AML-193 (cell line): ENCODE results near the gene ZNF688.
"Not testable (repeated sequence)": the region's sequence is repeated elsewhere in the genome, so short reads cannot be mapped to it uniquely, and the experiment has no call there.

Experiments used
- DNase-seq, 2 experiments: peaks; one replicate each; lab custom pipeline; 2025; lab: John Stamatoyannopoulos, UW

The ZNF688 gene

GRCh38 chr16:30557707-30557956 is 13.9 kb downstream of the ZNF688 start:
- DNase-seq, result no peak

- no peak for DNase-seq
These were observed 15.4 kb downstream of the ZNF688 start for GRCh38 chr16:30556125-30556473.

- DNase-seq, result no peak
These were observed 16.0 kb downstream of the ZNF688 start for GRCh38 chr16:30555315-30556124.

GRCh38 chr16:30554557-30555314 is 16.8 kb downstream of the ZNF688 start:
- no peak for DNase-seq

- DNase-seq, result no peak
These were observed 18.1 kb downstream of the ZNF688 start for GRCh38 chr16:30553393-30553899.

GRCh38 chr16:30552956-30553355 is 18.6 kb downstream of the ZNF688 start:
- no peak for DNase-seq

GRCh38 chr16:30551781-30552180 is 19.7 kb downstream of the ZNF688 start:
- DNase-seq, result no peak

DNA sequence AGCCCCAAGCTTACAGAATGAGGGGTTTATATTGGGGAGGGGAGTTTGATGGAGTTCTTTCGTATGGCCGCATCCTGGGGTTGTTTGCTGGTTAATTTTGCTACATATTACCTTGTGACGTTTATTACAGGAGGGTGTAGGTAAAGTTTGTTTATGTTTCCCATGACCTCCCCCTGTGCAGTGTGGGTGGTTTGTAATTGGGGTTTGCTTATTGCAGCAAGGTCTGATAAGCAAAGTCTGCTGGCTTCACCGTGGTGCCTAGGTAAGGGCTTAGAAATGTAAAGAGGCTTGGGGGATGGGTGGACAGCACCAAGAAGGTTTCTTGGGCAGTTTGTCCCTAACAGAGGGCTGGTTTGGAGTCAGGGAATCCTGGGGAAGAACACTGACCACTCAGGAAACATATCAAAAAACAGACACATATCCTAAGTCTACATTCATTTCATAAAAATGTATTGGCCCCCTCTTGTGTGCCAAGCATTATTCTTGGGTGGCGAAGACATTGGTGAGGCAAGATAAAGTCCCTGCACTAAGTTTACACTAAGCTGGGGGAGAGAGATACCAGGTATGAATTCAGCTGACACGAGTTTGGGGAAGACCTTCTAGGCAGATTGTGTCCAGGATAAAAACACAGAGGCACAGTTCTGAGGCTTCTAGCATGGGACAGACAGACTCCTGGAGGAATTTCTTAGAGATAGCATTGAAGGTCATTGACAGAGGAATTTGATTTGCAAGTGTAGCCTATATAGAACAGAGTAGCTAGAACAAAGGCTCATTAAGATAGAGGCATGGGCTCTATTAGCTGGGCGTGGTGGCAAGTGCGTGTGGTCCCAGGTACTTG is 22.9 kb downstream of the ZNF688 start:
- DNase-seq, result no peak

- DNase-seq, result no peak
These were observed 25.4 kb downstream of the ZNF688 start for GRCh38 chr16:30546115-30546514.

DNA sequence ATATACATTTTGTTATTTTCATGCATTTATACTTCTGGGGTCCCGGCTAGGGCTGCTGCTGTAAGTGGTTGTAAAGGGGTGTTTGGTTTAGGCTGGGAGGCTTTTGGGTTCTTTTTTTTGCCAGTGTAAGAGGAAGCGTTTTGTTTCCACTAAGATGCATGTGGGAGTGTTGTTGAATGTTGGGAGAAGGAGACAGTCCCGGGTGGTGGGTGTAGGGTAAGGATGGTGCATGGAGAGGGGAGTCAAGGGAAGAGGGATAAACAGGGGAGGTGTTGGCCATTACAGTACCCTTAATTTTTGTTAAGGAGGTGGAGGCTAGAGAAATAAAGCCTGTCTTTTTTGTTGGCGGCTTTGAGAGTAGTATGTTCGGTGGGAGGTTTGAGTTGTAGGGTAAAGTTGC is 28.4 kb downstream of the ZNF688 start:
- DNase-seq, result no peak

DNA sequence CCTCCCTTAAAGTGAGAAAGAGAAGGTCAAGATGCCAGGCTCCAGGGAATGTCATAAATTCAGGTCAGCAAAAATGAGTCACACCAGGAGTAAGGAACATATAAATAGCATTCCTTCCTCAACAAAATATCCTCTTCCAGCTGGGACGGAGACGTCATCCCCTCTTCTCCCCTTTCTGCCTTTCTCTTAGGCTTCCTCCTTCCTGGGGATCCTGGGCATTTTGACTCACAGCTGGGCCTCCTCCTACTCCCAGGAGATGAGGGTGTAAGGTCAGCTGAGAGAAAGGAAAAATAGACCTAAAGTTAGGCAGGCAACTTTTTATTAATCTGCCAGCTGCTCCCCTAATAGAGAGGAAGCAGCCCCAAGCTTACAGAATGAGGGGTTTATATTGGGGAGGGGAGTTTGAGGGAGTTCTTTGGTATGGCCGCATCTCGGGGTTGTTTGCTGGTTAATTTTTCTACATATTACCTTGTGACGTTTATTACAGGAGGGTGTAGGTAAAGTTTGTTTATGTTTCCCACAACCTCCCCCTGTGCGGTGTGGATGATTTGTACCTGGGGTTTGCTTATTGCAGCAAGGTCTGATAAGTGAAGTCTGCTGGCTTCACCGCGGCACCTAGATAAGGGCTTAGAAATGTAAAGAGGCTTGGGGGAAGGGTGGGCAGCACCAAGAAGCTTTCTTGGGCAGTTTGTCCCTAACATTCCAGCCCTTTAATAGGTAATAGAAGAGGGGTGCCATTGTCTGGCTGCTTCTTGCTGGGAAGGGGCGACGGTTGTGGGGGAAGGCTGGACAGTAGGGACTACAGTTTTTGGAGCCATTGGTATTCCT is 29.8 kb downstream of the ZNF688 start:
- DNase-seq, result no peak

DNA sequence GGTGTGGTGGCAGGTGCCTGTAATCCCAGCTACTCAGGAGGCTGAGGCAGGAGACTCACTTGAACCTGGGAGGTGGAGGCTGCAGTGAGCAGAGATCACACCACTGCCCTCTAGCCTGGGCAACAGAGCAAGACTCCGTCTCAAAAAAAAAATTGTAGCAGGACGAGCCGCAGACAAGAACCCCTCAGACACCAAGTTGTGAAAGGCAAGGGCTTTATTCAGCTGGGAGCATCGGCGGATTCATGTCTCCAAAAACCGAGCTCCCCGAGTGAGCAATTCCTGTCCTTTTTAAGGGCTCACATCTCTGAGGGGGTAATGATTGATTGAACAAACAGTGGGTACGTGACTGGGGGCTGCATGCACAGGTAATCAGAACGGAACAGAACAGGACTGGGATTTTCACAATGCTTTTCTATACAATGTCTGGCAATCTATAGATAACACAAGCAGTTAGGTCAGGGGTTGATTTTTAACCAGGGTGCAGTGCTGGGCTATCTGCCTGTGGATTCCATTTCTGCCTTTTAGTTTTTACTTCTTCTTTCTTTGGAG is 30.5 kb downstream of the ZNF688 start:
- not testable (repeated sequence) for DNase-seq

DNA sequence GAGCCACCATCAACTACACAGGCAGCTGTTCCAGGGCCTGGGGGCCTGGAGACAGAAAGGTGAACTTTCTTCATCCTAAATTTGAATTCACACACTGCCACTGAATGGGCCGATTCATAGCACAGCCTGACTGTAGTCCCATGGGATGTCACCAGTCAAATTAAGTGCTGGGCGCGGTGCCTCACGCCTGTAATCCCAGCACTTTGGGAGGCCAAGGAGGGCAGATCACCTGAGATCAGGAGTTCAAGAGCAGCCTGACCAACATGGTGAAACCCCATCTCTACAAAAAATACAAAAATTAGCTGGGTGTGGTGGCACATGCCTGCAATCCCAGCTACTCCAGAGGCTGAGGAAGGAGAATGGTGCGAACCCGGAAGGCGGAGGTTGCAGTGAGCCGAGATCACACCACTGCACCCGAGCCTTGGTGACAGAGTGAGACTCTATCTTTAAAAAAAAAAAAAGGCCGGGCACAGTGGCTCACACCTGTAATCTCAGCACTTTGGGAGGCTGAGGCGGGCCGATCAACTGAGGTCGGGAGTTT is 31.5 kb downstream of the ZNF688 start:
- not testable (repeated sequence) for DNase-seq

DNA sequence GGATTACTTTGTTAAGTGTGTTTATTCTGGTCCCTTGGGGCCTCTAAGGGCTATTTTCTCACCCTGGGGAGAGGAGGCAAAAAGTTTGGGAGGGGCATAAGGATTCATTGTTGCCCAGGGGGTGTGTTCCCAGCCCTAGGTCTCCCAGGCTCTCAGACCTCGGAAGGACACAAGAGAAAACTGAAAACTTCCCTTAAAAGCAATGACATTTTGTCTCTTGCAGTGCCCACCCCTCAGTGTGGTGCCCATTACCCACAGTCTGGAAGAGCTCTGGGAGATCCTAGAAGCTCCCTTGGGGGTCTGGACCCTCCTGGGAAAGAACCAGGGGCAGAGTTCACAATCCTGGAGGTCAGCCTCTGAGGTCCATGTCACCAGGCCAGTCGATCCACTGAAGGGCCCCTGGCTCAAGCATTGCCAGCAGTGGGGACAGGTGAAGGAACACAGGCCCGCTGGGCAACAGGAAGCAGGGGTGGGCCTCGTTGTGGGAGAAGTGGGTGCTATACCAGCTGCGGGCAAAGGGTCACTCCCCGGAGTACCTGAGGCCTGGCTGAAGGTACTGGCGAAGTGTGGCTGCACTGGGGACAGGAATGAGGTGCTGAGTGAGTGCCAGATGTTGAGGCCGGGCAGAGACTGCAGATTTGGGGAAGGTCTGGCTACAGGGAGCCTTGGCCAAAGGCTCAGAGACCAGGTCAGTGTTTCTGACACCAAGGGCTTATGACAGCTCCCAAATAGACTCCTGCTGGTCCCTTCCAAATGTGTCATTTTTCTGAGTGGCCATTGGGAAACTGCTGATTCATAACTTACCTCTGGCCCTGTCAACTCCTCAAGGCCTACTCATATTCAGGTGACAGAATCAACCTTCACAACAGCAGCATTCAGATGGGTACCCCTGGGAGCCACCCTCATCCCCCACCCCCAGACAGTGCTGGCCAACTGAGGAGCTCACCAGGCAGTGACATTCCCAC is 32.2 kb downstream of the ZNF688 start:
- DNase-seq, result no peak

DNA sequence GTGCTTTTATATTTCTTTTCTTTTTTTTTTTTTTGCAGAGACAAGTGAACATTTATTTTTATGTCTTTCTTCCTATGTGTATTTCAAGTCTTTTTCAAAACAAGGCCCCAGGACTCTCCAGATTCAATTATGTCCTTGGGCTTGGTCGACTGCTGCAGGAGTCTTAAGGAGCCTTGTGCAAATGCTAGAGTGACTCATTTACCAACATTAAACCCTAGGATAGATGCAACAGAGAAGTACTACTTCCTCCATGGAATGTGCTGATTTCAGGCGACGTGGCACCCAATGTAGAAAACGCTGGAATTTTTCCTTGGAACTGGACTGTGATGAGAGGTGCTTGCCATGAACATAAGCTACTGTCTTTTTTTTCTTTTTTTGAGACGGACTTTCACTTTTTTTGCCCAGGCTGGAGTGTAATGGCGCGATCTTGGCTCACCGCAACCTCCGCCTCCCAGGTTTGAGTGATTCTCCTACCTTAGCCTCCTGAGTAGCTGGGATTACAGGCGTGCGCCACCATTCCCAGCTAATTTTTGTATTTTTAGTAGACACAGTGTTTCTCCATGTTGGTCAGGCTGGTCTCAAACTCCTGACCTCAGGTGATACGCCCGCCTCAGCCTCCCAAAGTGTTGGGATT is 35.0 kb downstream of the ZNF688 start:
- peak in 1 of 2 experiments; percentile 11 for DNase-seq

- DNase-seq, result peak; percentile 65 to 69
These were observed 35.7 kb downstream of the ZNF688 start for GRCh38 chr16:30535777-30536190.

- DNase-seq, result no peak
These were observed 36.3 kb downstream of the ZNF688 start for GRCh38 chr16:30535106-30535776.

DNA sequence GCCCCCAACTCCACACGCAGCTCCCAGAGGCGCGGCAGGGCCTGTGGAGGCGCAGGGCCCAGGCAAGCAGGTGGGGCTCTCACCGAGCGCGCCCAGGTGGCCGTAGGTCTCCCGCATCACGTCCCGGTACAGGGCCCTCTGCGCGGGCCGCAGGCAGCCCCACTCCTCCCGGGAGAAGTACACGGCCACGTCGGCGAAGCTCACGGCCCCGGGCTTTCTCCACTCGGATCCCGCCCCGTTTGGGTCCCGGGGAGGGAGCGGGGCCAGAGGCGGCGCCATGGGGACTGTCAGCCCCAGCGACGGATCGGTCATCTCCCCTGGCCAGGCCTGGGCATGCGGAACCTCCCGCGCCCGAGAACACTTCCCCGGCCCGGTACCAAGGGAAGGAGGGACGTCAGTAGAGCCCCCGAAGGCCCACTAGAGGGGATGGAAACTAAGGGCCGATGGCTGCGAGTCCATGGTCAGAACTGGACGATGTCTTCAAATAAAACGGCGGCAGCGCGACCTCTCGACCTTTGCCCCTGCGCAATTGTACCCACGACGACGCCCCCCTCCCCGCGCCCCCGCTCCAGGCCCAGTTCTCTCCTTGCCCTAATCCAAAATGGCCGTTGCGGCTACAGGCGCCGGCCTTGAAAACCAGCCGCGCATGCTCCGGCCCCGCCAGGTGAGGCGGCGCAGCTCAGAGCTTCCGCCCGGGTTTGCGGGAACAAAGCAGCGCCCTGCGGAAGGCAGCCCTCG is 37.0 kb downstream of the ZNF688 start, which contains the start of gene ZNF747:
TSS of gene ZNF747 (minus strand) at position 491 of the 738 bp plus-strand sequence. CDS start at position 312, 179 bp downstream.
- peak; percentile 75 to 77 for DNase-seq
